OCI-LY1 (cell line): ENCODE data around the gene LMO2.

Experiments used
- H2AFZ ChIP-seq: fragments of 200-600 bp; sonication (generic), shearing (Covaris generic); 2 replicates; pipeline ENCODE4 v1.6.0; 2014; ENCODE audit warnings: antibody characterized with exemption, mild to moderate bottlenecking, low read length
- H3F3A ChIP-seq: fragments of 200-600 bp; sonication (generic), shearing (Covaris generic); 2 replicates; pipeline ENCODE4 v1.6.0; 2014; ENCODE audit warnings: mild to moderate bottlenecking, antibody characterized with exemption, low read length, moderate library complexity; ENCODE audit not compliant: insufficient read depth
- H3K27ac ChIP-seq: fragments of 200-600 bp; sonication (generic); 2 replicates; pipeline ENCODE4 v1.5.1; 2014; ENCODE audit warnings: low read length, mixed run types, mild to moderate bottlenecking, low read depth; ENCODE audit not compliant: poor library complexity, severe bottlenecking
- H3K27me3 ChIP-seq: fragments of 200-600 bp; sonication (generic); 2 replicates; pipeline ENCODE4 v1.6.0; 2014; ENCODE audit warnings: antibody characterized with exemption, mild to moderate bottlenecking, low read length, moderate library complexity; ENCODE audit not compliant: insufficient read depth
- H3K36me3 ChIP-seq: fragments of 200-600 bp; sonication (generic); 2 replicates; pipeline ENCODE4 v1.6.1; 2014; ENCODE audit warnings: mild to moderate bottlenecking, antibody characterized with exemption, low read length, moderate library complexity, mixed read lengths; ENCODE audit not compliant: insufficient read depth
- H3K4me1 ChIP-seq: fragments of 200-600 bp; sonication (generic); 2 replicates; pipeline ENCODE4 v1.5.1; 2014; ENCODE audit warnings: mild to moderate bottlenecking, low read length, moderate library complexity; ENCODE audit not compliant: insufficient read depth, severe bottlenecking
- H3K4me2 ChIP-seq: fragments of 200-600 bp; sonication (generic), shearing (Covaris generic); 2 replicates; pipeline ENCODE4 v1.6.1; 2014; ENCODE audit warnings: low read length
- H3K4me3 ChIP-seq: fragments of 200-600 bp; sonication (generic); 2 replicates; pipeline ENCODE4 v1.5.1; 2014; ENCODE audit warnings: low read length, low read depth, mild to moderate bottlenecking, mixed read lengths; ENCODE audit not compliant: poor library complexity, severe bottlenecking
- H3K79me2 ChIP-seq: fragments of 200-600 bp; shearing (Covaris generic); 2 replicates; pipeline ENCODE4 v1.6.1; 2016; ENCODE audit warnings: mixed run types, low read length, mixed read lengths; ENCODE audit not compliant: insufficient read depth
- H3K9ac ChIP-seq: fragments of 200-600 bp; sonication (generic), shearing (Covaris generic); 2 replicates; pipeline ENCODE4 v1.6.1; 2014; ENCODE audit warnings: mild to moderate bottlenecking, low read length, mixed read lengths
- H3K9me2 ChIP-seq: fragments of 200-600 bp; sonication (generic), shearing (Covaris generic); 2 replicates; pipeline ENCODE4 v1.6.1; 2014; ENCODE audit warnings: low read depth, mild to moderate bottlenecking, low read length, mixed read lengths
- H3K9me3 ChIP-seq: fragments of 200-600 bp; shearing (Covaris generic); 2 replicates; pipeline ENCODE4 v1.6.1; 2014; ENCODE audit warnings: low read length, mixed read lengths
- H4K20me1 ChIP-seq: fragments of 200-600 bp; sonication (generic), shearing (Covaris generic); 2 replicates; pipeline ENCODE4 v1.6.0; 2016; ENCODE audit warnings: mild to moderate bottlenecking, low read length; ENCODE audit not compliant: insufficient read depth
- CTCF ChIP-seq: fragments of 200-600 bp; sonication (generic), shearing (Covaris generic); IDR thresholded peaks from 2 replicates; pipeline ENCODE4 v1.5.1; 2017; ENCODE audit warnings: mild to moderate bottlenecking, antibody characterized with exemption, low read length, moderate library complexity, mixed read lengths
- EZH2 ChIP-seq: fragments of 200-600 bp; sonication (generic), shearing (Covaris generic); IDR thresholded peaks from 2 replicates; pipeline ENCODE4 v1.8.0; 2017; ENCODE audit warnings: borderline replicate concordance, mixed run types, mild to moderate bottlenecking, antibody characterized with exemption, low read length, moderate library complexity, mixed read lengths

Gene LMO2

GRCh38 chr11:33867996-33868646 is 23.8 kb downstream of the LMO2 start:
- H3K27me3 ChIP-seq, result no peaks in the 10 kb centered on the region; the same call in 1 of the 2 replicates
- H3K4me2 ChIP-seq, result no peak overlapping the region

GRCh38 chr11:33867561-33867960 is 24.3 kb downstream of the LMO2 start:
- no peaks in the 10 kb centered on the region for H3K4me1 ChIP-seq
- H3K9ac ChIP-seq, result no peak overlapping the region
- H4K20me1 ChIP-seq, result no peaks in the 10 kb centered on the region
- no peak overlapping the region for H3K27ac ChIP-seq
- no peaks in the 10 kb centered on the region for H3K9me2 ChIP-seq
- H3K4me2 ChIP-seq, result no peak overlapping the region
- no peaks in the 10 kb centered on the region for H3K9me3 ChIP-seq
- H3K36me3 ChIP-seq, result no peaks in the 10 kb centered on the region
- H2AFZ ChIP-seq, result no peak overlapping the region
- H3K4me3 ChIP-seq, result no peak overlapping the region
- H3K79me2 ChIP-seq, result no peaks in the 10 kb centered on the region
- no peaks in the 10 kb centered on the region; the same call in 1 of the 2 replicates for H3K27me3 ChIP-seq
- no peaks in the 10 kb centered on the region for H3F3A ChIP-seq
- no peak for TF ChIP-seq EZH2
- no peak for TF ChIP-seq CTCF

More at GRCh38 chr11:33867996-33868646, 23.8 kb downstream of the LMO2 start:
- no peak overlapping the region for H2AFZ ChIP-seq
- H4K20me1 ChIP-seq, result no peaks in the 10 kb centered on the region
- H3F3A ChIP-seq, result no peaks in the 10 kb centered on the region
- H3K36me3 ChIP-seq, result no peaks in the 10 kb centered on the region
- no peak for TF ChIP-seq EZH2
- no peak for TF ChIP-seq CTCF
- no peaks in the 10 kb centered on the region for H3K4me1 ChIP-seq
- no peak overlapping the region for H3K27ac ChIP-seq
- H3K9me3 ChIP-seq, result no peaks in the 10 kb centered on the region
- no peaks in the 10 kb centered on the region for H3K79me2 ChIP-seq
- no peak overlapping the region for H3K9ac ChIP-seq
- no peaks in the 10 kb centered on the region for H3K9me2 ChIP-seq
- no peak overlapping the region for H3K4me3 ChIP-seq

- H3K79me2 ChIP-seq, result no peaks in the 10 kb centered on the region
- no peak overlapping the region for H3K4me2 ChIP-seq
Observed at GRCh38 chr11:33866936-33867335, 24.9 kb downstream of the LMO2 start.

More at GRCh38 chr11:33866936-33867335, 24.9 kb downstream of the LMO2 start:
- H3K27me3 ChIP-seq, result no peaks in the 10 kb centered on the region; the same call in 1 of the 2 replicates
- H3K9ac ChIP-seq, result no peak overlapping the region
- H3K27ac ChIP-seq, result no peak overlapping the region
- H3K9me2 ChIP-seq, result no peaks in the 10 kb centered on the region
- no peak overlapping the region for H2AFZ ChIP-seq
- no peaks in the 10 kb centered on the region for H3F3A ChIP-seq
- H3K4me3 ChIP-seq, result no peak overlapping the region
- H3K36me3 ChIP-seq, result no peaks in the 10 kb centered on the region
- TF ChIP-seq CTCF (no peak), EZH2 (no peak)
- no peaks in the 10 kb centered on the region for H3K4me1 ChIP-seq
- H4K20me1 ChIP-seq, result no peaks in the 10 kb centered on the region
- H3K9me3 ChIP-seq, result no peaks in the 10 kb centered on the region
